ENCODE measurements around the gene TRIM24. TPM values are rescaled to one million over a fixed set of nuclear protein-coding genes. Genes with fewer than 3 reads are reported as not detected.
"Not testable (repeated sequence)": the region's sequence is repeated elsewhere in the genome, so short reads cannot be mapped to it uniquely, and the experiment has no call there.

The TRIM24 gene
- total and polyA plus RNA-seq, 2 of the 13 experiments (the other 11 are each of a cell fraction or from before 2014, with no cell fraction given), result 100 to 106 TPM

DNA sequence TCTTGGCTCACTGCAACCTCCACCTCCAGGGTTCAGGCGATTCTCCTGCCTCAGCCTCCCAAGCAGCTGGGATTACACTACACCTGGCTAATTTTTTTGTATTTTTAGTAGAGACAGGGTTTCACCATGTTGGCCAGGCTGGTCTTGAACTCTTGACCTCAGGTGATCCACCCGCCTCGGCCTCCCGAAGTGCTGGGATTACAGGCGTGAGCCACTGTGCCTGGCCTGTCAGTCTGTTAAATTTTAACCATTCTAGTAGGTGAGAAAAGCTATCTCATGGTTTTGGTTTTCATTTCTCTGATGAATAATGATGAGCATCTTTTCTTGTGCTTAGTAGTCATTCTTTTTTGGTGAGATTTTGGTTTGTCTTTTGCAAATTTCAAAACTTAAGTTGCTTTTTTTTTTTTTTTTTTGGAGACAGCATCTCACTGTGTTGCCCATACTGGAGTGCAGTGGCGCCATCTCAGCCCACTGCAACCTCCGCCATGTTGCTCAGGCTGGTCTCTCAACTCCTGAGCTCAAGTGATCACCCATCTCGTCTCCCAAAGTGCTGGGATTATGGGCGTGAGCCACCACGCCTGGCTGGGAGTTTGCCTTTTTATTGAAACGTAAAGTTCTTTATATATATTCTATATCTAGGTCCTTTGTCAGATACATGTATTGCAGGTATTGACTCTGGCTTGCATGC lies 6.2 kb downstream of the TRIM24 start (continued):
- peak; percentile 70 for TF ChIP-seq ZMYM4 (CRISPR knock-in tag; IDR thresholded peaks at IDR 0.05)
- 0 out of 2 replicates have a peak, but pooled peaks have one; percentile 41 for TF ChIP-seq NR2C2 (CRISPR knock-in tag; IDR thresholded peaks at IDR 0.05; ENCODE audit: borderline replicate concordance)
- TF ChIP-seq, protein P1, sequence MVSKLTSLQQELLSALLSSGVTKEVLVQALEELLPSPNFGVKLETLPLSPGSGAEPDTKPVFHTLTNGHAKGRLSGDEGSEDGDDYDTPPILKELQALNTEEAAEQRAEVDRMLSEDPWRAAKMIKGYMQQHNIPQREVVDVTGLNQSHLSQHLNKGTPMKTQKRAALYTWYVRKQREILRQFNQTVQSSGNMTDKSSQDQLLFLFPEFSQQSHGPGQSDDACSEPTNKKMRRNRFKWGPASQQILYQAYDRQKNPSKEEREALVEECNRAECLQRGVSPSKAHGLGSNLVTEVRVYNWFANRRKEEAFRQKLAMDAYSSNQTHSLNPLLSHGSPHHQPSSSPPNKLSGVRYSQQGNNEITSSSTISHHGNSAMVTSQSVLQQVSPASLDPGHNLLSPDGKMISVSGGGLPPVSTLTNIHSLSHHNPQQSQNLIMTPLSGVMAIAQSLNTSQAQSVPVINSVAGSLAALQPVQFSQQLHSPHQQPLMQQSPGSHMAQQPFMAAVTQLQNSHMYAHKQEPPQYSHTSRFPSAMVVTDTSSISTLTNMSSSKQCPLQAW (CRISPR knock-in tag; IDR thresholded peaks at IDR 0.05), result peak; percentile 71
- TF ChIP-seq SOX6 (IDR thresholded peaks at IDR 0.05), result not testable (repeated sequence)
- peak; percentile 71 for TF ChIP-seq SOX6 (CRISPR knock-in tag; IDR thresholded peaks at IDR 0.05)
- TF ChIP-seq ZNF430 (CRISPR knock-in tag; IDR thresholded peaks at IDR 0.05), result 0 out of 2 replicates have a peak, but pooled peaks have one; percentile 29
- TF ChIP-seq PITX1 (CRISPR knock-in tag; IDR thresholded peaks at IDR 0.05), result peak; percentile 74; the same call in 1 of the 2 replicates
- peak; percentile 69 for TF ChIP-seq NR2F6 (IDR thresholded peaks at IDR 0.05)
- peak; percentile 87 for TF ChIP-seq NR2F6 (CRISPR knock-in tag; IDR thresholded peaks at IDR 0.05)
- TF ChIP-seq ZNF770 (CRISPR knock-in tag; IDR thresholded peaks at IDR 0.05), result peak; percentile 83
- 0 out of 2 replicates have a peak, but pooled peaks have one; percentile 28 for TF ChIP-seq HNF4A (CRISPR knock-in tag; IDR thresholded peaks at IDR 0.05)
- TF ChIP-seq, protein P2, sequence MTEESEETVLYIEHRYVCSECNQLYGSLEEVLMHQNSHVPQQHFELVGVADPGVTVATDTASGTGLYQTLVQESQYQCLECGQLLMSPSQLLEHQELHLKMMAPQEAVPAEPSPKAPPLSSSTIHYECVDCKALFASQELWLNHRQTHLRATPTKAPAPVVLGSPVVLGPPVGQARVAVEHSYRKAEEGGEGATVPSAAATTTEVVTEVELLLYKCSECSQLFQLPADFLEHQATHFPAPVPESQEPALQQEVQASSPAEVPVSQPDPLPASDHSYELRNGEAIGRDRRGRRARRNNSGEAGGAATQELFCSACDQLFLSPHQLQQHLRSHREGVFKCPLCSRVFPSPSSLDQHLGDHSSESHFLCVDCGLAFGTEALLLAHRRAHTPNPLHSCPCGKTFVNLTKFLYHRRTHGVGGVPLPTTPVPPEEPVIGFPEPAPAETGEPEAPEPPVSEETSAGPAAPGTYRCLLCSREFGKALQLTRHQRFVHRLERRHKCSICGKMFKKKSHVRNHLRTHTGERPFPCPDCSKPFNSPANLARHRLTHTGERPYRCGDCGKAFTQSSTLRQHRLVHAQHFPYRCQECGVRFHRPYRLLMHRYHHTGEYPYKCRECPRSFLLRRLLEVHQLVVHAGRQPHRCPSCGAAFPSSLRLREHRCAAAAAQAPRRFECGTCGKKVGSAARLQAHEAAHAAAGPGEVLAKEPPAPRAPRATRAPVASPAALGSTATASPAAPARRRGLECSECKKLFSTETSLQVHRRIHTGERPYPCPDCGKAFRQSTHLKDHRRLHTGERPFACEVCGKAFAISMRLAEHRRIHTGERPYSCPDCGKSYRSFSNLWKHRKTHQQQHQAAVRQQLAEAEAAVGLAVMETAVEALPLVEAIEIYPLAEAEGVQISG (CRISPR knock-in tag; IDR thresholded peaks at IDR 0.05), result 0 out of 2 replicates have a peak, but pooled peaks have one; percentile 39
- peak; percentile 63 for TF ChIP-seq MED1 (CRISPR knock-in tag; IDR thresholded peaks at IDR 0.05)
- peak; percentile 80 for TF ChIP-seq RBM22 (optimal IDR thresholded peaks at IDR 0.05; ENCODE audit: low read length)
- TF ChIP-seq, protein P3, sequence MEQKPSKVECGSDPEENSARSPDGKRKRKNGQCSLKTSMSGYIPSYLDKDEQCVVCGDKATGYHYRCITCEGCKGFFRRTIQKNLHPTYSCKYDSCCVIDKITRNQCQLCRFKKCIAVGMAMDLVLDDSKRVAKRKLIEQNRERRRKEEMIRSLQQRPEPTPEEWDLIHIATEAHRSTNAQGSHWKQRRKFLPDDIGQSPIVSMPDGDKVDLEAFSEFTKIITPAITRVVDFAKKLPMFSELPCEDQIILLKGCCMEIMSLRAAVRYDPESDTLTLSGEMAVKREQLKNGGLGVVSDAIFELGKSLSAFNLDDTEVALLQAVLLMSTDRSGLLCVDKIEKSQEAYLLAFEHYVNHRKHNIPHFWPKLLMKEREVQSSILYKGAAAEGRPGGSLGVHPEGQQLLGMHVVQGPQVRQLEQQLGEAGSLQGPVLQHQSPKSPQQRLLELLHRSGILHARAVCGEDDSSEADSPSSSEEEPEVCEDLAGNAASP (CRISPR knock-in tag; IDR thresholded peaks at IDR 0.05; ENCODE audit: borderline replicate concordance), result peak; percentile 54; the same call in 1 of the 2 replicates
- 0 out of 2 replicates have a peak, but pooled peaks have one; percentile 16 for TF ChIP-seq ZFX (CRISPR knock-in tag; IDR thresholded peaks at IDR 0.05; ENCODE audit: low read depth)
- TF ChIP-seq TBX3 (IDR thresholded peaks at IDR 0.05; ENCODE audit: borderline replicate concordance), result peak; percentile 47; the same call in 1 of the 2 replicates
- TF ChIP-seq, protein P4, sequence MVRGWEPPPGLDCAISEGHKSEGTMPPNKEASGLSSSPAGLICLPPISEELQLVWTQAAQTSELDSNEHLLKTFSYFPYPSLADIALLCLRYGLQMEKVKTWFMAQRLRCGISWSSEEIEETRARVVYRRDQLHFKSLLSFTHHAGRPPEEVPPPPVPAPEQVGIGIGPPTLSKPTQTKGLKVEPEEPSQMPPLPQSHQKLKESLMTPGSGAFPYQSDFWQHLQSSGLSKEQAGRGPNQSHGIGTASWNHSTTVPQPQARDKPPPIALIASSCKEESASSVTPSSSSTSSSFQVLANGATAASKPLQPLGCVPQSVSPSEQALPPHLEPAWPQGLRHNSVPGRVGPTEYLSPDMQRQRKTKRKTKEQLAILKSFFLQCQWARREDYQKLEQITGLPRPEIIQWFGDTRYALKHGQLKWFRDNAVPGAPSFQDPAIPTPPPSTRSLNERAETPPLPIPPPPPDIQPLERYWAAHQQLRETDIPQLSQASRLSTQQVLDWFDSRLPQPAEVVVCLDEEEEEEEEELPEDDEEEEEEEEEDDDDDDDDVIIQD (CRISPR knock-in tag; IDR thresholded peaks at IDR 0.05; ENCODE audit: low read depth), result peak; percentile 52; the same call in 1 of the 2 replicates
- TF ChIP-seq RARA (CRISPR knock-in tag; IDR thresholded peaks at IDR 0.05), result peak; percentile 96
